ENCODE results near the gene SLC22A31. TPM values are rescaled to one million over a fixed set of nuclear protein-coding genes. Genes with fewer than 3 reads are reported as not detected.
"Not testable (repeated sequence)": the region's sequence is repeated elsewhere in the genome, so short reads cannot be mapped to it uniquely, and the experiment has no call there.

SLC22A31 gene
- total RNA-seq (under 1 TPM in 1 of 10 donors, not detected in 9; 0.36 TPM), polyA plus RNA-seq (under 1 TPM in 1 of 2 donors, not detected in 1; 0.20 TPM)
- long read RNA-seq, donor 1: 0 reads
- long read RNA-seq, donor 2: 0 reads
- long read RNA-seq, donor 3: 0 reads

GRCh38 chr16:89200124-89200849 is at the start of gene SLC22A31:
SLC22A31 (minus strand) TSS chr16:89200537; CDS start chr16:89200501, 36 bp downstream.
- Histone ChIP-seq H3K9me3 (peaks cover 0 to 4% (median 0%) of the 10 kb centered on the region in 11 donors), H3K4me1 (peaks cover 0 to 14% (median 5%) of the 10 kb centered on the region in 9 donors), H3K27ac (no peak within 1 kb of the TSS), H3K27me3 (peaks cover 36 to 75% (median 73%) of the 10 kb centered on the region in 7 donors), H3K4me3 (peak within 1 kb of the TSS in 6 of 10 donors; percentile 13 to 32 (median 27)), H3K36me3 (no peaks in the 10 kb centered on the region)
- intact Hi-C loops (cut with DNase I): no loop called here
- no peak for ATAC-seq
- no peak for DNase-seq
- no peak for TF ChIP-seq CTCF (IDR thresholded peaks at IDR 0.05)
- WGBS, 2 donors: 19 to 25% methylated on average over 28 of the region's 28 CpGs

- Histone ChIP-seq H3K4me3 (peak overlapping the region in 8 of 10 donors; percentile 40 to 60 (median 56)), H3K4me1 (peaks cover 0 to 11% (median 7%) of the 10 kb centered on the region in 9 donors), H3K27me3 (peaks cover 0 to 18% (median 0%) of the 10 kb centered on the region in 7 donors), H3K27ac (no peak overlapping the region), H3K9me3 (peaks cover 0 to 15% (median 0%) of the 10 kb centered on the region in 11 donors), H3K36me3 (no peaks in the 10 kb centered on the region)
- no peak for ATAC-seq
- TF ChIP-seq CTCF (IDR thresholded peaks at IDR 0.05): no peak
- intact Hi-C loops (cut with DNase I): no loop called here
- 53 to 55% methylated on average over 69 of the region's 69 CpGs for WGBS, 2 donors
- DNase-seq: no peak
Measured at GRCh38 chr16:89248196-89248982, 48.1 kb upstream of the SLC22A31 start.

- H3K4me3 ChIP-seq: peak overlapping the region in 9 of 10 donors; percentile 40 to 60 (median 56)
- H3K36me3 ChIP-seq; DNase-seq; H3K27ac ChIP-seq; intact Hi-C loops (cut with DNase I): not testable (repeated sequence)
- peaks cover 0 to 18% (median 0%) of the 10 kb centered on the region in 7 donors for H3K27me3 ChIP-seq
- H3K9me3 ChIP-seq: peaks cover 0 to 15% (median 0%) of the 10 kb centered on the region in 11 donors
- peaks cover 0 to 11% (median 7%) of the 10 kb centered on the region in 9 donors for H3K4me1 ChIP-seq
- WGBS, 2 donors: 2 to 4% methylated on average over 25 to 45 of the region's 45 CpGs
- ATAC-seq: peak in 3 of 8 donors; percentile 3 to 50 (median 11)
Measured at GRCh38 chr16:89247734-89248075, 47.4 kb upstream of the SLC22A31 start.

GRCh38 chr16:89246903-89247733 is 46.8 kb upstream of the SLC22A31 start:
- 3 to 4% methylated on average over 66 to 78 of the region's 78 CpGs for WGBS, 2 donors
- TF ChIP-seq CTCF (IDR thresholded peaks at IDR 0.05): peak in 2 of 9 donors; percentile 6 to 13
- Histone ChIP-seq H3K27ac (no peak overlapping the region), H3K4me1 (peaks cover 0 to 11% (median 7%) of the 10 kb centered on the region in 9 donors), H3K27me3 (peaks cover 0 to 18% (median 0%) of the 10 kb centered on the region in 7 donors), H3K4me3 (peak overlapping the region; percentile 32 to 60 (median 55)), H3K36me3 (no peaks in the 10 kb centered on the region), H3K9me3 (peaks cover 0 to 15% (median 0%) of the 10 kb centered on the region in 11 donors)
- ATAC-seq (peak; percentile 94 to 97 (median 97)), DNase-seq (peak; percentile 81 to 94)
- intact Hi-C loops (cut with DNase I): no loop called here
